Prostate gland (tissue), 2 donors: ENCODE results near the gene ASB18. TPM values are rescaled to one million over a fixed set of nuclear protein-coding genes. Genes with fewer than 3 reads are reported as not detected.

Source experiments
- DNase-seq: peaks from one replicate; pipeline ENCODE4 v3.0.0-alpha.2; 2019; ENCODE audit warnings: low spot score
- H3K27ac ChIP-seq, 2 donors: fragments of 200-600 bp; sonication (generic); 2 replicates each; pipeline ENCODE4 v1.5.1; 2017 to 2019
- H3K27me3 ChIP-seq: fragments of 200-600 bp; sonication (generic); replicated peaks from 2 replicates; pipeline ENCODE4 v1.5.1; 2019; ENCODE audit not compliant: insufficient read depth
- H3K36me3 ChIP-seq, 2 donors: fragments of 200-600 bp; sonication (generic); 1 replicate in 1 of 2; 2 replicates in 1 of 2; pipeline versions ENCODE4 v1.5.1 to v1.8.1; 2017 to 2019
- H3K4me1 ChIP-seq: fragments of 200-600 bp; sonication (generic); replicated peaks from 2 replicates; pipeline ENCODE4 v1.5.1; 2019
- H3K4me3 ChIP-seq, 2 donors: fragments of 200-600 bp; sonication (generic); 2 replicates each; pipeline ENCODE4 v1.5.1; 2017 to 2019
- H3K9me3 ChIP-seq: fragments of 200-600 bp; sonication (generic); 2 replicates; pipeline ENCODE4 v1.5.1; 2017
- POLR2A ChIP-seq: fragments of 450-650 bp; IDR thresholded peaks from one replicate; pipeline ENCODE4 v1.6.1; 2016; ENCODE audit warnings: antibody characterized with exemption, mild to moderate bottlenecking
- POLR2AphosphoS5 ChIP-seq: sonication (generic); formaldehyde crosslinking; IDR thresholded peaks from one replicate; pipeline ENCODE4 v1.6.1; 2017; ENCODE audit warnings: antibody characterized with exemption
- WGBS: methylation state at CpG from one replicate; pipeline ENCODE4 v1.1.5; 2018; 5-methylcytosine and 5-hydroxymethylcytosine counted together
- intact Hi-C: fragments of 100-400 bp; cut with DNase I; formaldehyde crosslinking; loops from one replicate; pipeline ENCODE4 v1.14.2; 2022
- total RNA-seq, 2 donors: library from RNA; depleted of rRNA; stranded (reverse); fragments of >200 nt; gene quantifications; one replicate each; pipeline ENCODE4 v1.1.0, GENCODE V29; 2016
- TF ChIP-seq, protein P1 (sequence below), 4 experiments: fragments of 200-600 bp in 2 of 4; fragments of 450-650 bp in 2 of 4; sonication (generic) in 2 of 4; IDR thresholded peaks; 1 replicate in 3 of 4; 2 replicates in 1 of 4; pipeline ENCODE4 v1.5.1; 2016 to 2019; ENCODE audit warnings: antibody characterized with exemption in 4 of 4, mild to moderate bottlenecking in 2 of 4, moderate library complexity in 2 of 4

ASB18 gene
- total RNA-seq, 2 donors from 2014 or later: not detected

DNA sequence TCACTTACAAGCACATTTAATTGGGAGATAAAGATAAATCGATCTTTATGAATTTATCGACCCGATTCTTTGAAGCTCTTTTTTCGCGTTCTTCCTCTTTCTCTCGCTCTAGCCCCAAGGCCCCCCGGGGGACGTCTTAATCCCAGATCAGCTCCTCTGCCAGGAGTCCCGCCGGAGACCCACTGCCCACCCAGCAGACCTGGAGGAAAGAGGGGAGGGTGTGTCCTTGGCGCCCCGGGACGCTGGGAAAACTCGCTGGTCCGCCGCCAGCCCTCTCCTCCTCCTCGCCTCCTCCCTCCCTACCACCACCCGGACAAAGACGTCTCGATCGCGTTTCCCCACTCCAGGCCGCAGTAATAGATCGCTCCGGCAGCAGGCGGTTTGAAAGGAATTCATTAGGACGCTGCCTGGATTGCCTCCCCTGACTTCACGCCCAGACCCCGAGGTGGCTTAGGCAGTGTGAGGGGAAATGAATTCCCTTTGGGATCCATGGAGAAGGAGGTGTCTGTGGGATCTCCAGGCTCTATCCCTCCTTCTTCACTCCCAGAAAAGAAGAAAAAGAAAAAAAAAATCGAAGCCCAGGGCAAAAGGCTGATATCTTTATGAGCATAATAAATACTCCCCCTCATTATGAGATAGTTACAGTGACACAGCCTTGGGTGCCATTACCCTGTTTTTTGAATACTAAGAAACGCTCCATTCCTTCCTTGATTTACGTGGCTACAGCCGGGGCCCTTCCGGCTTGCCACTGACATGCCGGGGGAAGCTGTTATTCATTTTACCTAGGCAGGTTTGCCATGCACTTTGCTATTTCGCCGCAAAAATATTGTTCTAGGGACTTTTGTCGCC, 94.2 kb downstream of the ASB18 start:
- H3K27ac ChIP-seq: no peak overlapping the region
- peaks cover 75% of the 10 kb centered on the region for H3K27me3 ChIP-seq
- H3K9me3 ChIP-seq: no peaks in the 10 kb centered on the region
- DNase-seq: no peak
- 8% methylated on average over 38 of the region's 38 CpGs for WGBS
- H3K36me3 ChIP-seq: no peaks in the 10 kb centered on the region
- H3K4me3 ChIP-seq: no peak overlapping the region
- no peak for TF ChIP-seq POLR2AphosphoS5
- TF ChIP-seq, protein P1, sequence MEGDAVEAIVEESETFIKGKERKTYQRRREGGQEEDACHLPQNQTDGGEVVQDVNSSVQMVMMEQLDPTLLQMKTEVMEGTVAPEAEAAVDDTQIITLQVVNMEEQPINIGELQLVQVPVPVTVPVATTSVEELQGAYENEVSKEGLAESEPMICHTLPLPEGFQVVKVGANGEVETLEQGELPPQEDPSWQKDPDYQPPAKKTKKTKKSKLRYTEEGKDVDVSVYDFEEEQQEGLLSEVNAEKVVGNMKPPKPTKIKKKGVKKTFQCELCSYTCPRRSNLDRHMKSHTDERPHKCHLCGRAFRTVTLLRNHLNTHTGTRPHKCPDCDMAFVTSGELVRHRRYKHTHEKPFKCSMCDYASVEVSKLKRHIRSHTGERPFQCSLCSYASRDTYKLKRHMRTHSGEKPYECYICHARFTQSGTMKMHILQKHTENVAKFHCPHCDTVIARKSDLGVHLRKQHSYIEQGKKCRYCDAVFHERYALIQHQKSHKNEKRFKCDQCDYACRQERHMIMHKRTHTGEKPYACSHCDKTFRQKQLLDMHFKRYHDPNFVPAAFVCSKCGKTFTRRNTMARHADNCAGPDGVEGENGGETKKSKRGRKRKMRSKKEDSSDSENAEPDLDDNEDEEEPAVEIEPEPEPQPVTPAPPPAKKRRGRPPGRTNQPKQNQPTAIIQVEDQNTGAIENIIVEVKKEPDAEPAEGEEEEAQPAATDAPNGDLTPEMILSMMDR (IDR thresholded peaks at IDR 0.05): no peak
- TF ChIP-seq POLR2A: no peak
- H3K4me1 ChIP-seq: peaks cover 13% of the 10 kb centered on the region
- intact Hi-C loops: no loop called here

DNA sequence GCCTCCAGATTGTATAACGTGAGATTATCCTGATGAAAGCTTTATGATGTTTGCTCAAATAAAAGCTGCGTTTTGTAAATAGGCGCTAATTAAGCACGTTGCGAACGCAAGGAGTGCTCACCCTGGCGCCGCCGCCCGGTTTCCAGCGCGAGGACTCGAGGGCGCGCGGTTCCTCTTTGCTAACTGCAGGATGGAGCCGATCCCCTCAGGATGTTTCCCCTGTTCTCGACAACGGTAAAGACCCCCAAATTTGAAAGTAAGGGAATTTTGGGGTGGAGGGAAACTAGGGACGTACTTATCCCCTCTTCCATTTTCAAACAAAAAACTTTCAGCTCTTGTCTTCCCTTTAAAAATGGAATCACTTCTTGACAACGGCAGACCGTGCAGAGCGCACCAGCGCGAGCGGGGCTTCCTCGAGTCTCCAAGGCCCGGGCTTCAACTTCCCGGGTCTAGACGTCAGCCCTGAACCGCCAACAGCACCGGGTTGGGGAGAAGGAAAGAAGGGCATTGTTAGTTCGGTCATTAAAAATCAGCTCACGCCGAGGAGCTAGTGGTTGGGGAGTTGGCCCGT, 95.0 kb downstream of the ASB18 start:
- DNase-seq: no peak

DNA sequence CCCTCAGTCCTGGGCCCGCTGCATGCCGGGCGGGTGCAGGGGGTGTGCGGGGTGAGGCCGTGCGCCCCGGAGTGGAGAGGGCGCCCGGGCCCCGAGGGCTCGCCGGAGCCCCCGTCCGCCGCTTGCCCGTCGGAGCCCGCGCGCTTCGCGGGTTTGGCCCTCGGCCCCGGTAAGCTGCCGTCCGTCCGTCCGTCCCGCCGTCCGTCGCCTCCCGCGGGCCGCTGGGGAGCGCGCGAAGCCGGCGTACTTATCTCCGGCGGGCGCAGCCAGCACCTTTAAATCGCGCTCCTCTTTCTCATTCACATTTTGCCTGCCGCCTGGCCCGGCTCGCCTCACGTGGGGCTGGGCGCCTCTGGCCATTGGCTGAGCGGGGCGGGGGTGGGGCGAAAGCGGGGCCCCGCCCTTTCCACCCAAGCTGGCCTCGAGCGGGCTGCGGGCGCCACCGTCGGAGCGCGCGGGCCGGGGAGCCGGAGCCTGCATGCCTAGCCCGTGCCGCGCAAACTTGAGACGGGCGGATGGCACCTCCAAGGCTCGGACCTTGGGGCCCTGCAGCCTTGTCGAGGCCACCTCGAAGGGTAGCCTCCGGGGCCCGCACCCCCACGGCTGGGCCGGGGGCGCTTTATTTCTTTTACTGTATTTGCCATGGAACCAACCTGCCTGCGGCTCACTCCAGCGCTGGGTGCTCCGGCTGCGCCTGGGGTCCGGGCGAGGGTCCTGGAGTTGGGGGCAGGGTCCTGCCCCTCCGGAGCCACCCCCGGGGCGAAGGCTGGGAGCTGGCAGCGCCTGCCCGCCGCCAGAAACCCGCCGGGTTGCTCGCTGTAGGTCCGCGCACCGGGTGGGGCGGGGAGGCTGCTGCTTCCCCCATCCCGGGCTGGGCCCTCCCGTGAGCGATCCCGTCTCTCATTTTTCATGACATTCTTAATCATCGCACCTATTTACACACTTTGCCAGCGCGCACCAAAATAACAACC, 95.8 kb downstream of the ASB18 start, which contains the start of gene GBX2:
GBX2 (minus strand) TSS at position 277 of the 971 bp plus-strand sequence. CDS start 415 bp downstream, outside the sequence.
- TF ChIP-seq POLR2A (no peak), POLR2AphosphoS5 (no peak)
- TF ChIP-seq, protein P1 (IDR thresholded peaks at IDR 0.05): no peak
- H3K27ac ChIP-seq: no peak within 1 kb of the TSS
- intact Hi-C loops: no loop called here
- H3K9me3 ChIP-seq: no peaks in the 10 kb centered on the region
- no peak for DNase-seq
- H3K27me3 ChIP-seq: peaks cover 85% of the 10 kb centered on the region
- 4% methylated on average over 53 of the region's 105 CpGs for WGBS
- H3K36me3 ChIP-seq: no peaks in the 10 kb centered on the region
- peaks cover 13% of the 10 kb centered on the region for H3K4me1 ChIP-seq
- H3K4me3 ChIP-seq: peak within 1 kb of the TSS; percentile 13 to 29

More for the DNA sequence above, 95.0 kb downstream of the ASB18 start:
- Histone ChIP-seq H3K36me3 (no peaks in the 10 kb centered on the region), H3K4me1 (peaks cover 13% of the 10 kb centered on the region), H3K9me3 (no peaks in the 10 kb centered on the region), H3K27me3 (peaks cover 82% of the 10 kb centered on the region), H3K27ac (no peak overlapping the region), H3K4me3 (no peak overlapping the region)
- intact Hi-C loops: no loop called here
- whole genome bisulfite sequencing: 9% methylated on average over 36 of the region's 36 CpGs
- no peak for TF ChIP-seq POLR2A
- no peak for TF ChIP-seq POLR2AphosphoS5
- TF ChIP-seq, protein P1 (IDR thresholded peaks at IDR 0.05): no peak

DNA sequence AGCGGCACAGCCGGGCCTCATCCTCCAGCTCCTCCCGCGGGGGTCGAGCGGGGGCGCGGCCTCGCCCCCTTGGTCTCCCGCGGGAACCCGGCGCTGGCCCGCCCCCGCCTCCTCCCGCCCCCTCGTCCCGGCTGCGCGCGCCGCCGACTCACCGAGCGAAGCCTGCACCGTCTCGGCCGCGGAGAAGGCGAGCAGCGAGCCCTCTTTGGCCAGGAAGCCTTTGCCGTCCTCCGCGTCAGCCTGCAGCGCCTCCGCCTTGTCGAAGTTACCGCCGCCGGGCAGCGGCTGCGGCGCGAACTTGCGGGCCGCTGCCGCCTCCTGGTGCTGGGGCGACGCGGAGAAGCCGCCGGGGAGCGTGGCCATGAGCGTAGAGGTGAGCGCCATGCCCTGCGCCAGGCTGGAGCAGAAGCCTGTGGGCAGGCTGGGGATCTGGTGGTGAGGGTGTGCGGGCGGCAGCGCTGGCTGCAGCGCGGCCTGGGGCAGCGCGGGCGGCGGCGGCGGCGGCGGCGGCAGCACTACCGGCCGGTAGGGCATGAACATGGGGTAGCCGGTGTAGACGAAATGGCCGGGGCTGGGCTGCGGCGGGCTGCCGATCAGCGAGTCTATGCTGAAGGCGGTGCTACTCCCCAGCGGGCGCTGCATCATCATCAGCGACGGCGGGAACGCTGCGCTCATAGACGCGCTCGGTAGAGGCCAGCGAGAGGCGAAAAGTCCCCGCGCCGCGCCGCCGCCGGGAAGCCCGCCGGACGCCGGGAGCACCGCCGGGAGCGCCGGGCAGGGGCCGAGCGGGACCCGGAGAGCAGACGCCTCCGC, 96.7 kb downstream of the ASB18 start:
- intact Hi-C loops: no loop called here
- Histone ChIP-seq H3K27ac (no peak overlapping the region), H3K4me1 (peaks cover 13% of the 10 kb centered on the region), H3K4me3 (peak overlapping the region; percentile 13 to 29), H3K36me3 (no peaks in the 10 kb centered on the region), H3K9me3 (no peaks in the 10 kb centered on the region), H3K27me3 (peaks cover 79% of the 10 kb centered on the region)
- no peak for DNase-seq
- WGBS: under 1% methylated on average over 28 of the region's 112 CpGs
- TF ChIP-seq POLR2AphosphoS5: no peak
- TF ChIP-seq, protein P1 (IDR thresholded peaks at IDR 0.05): peak in 1 of 4 experiments; percentile 23
- TF ChIP-seq POLR2A: no peak
